GM18909 (cell line): Measurements from ENCODE around the gene CHM.
"Not testable (repeated sequence)": the region's sequence is repeated elsewhere in the genome, so short reads cannot be mapped to it uniquely, and the experiment has no call there.

Source experiments
- ATAC-seq: cut with Tn5 transposase; IDR thresholded peaks from one replicate; pipeline ENCODE4 v1.9.1; 2021; ENCODE audit warnings: mild to moderate bottlenecking; ENCODE audit not compliant: unreplicated experiment, poor library complexity

CHM gene

GRCh38 chrX:86002076-86002896 lies 45.1 kb downstream of the CHM start:
- peak; percentile 52 for ATAC-seq

GRCh38 chrX:85998954-85999353 lies 48.4 kb downstream of the CHM start:
- no peak for ATAC-seq

GRCh38 chrX:85996555-85996954 lies 50.8 kb downstream of the CHM start:
- ATAC-seq, result no peak

- no peak for ATAC-seq
These were observed 51.7 kb downstream of the CHM start for GRCh38 chrX:85995641-85996040.

- no peak for ATAC-seq
These were observed 52.6 kb downstream of the CHM start for GRCh38 chrX:85994797-85995196.

GRCh38 chrX:85994228-85994627 lies 53.1 kb downstream of the CHM start:
- ATAC-seq, result no peak

GRCh38 chrX:85993539-85994197 lies 53.7 kb downstream of the CHM start:
- ATAC-seq, result no peak

GRCh38 chrX:85992811-85993229 lies 54.5 kb downstream of the CHM start:
- ATAC-seq, result no peak

- no peak for ATAC-seq
These were observed 59.0 kb downstream of the CHM start for GRCh38 chrX:85988353-85988752.

- ATAC-seq, result no peak
These were observed 67.1 kb downstream of the CHM start for GRCh38 chrX:85980286-85980685.

- peak; percentile 87 for ATAC-seq
These were observed 70.1 kb downstream of the CHM start for GRCh38 chrX:85977218-85977617.

GRCh38 chrX:85972351-85972750 lies 75.0 kb downstream of the CHM start:
- ATAC-seq, result not testable (repeated sequence)

GRCh38 chrX:85964744-85965143 lies 82.6 kb downstream of the CHM start:
- ATAC-seq, result no peak

- no peak for ATAC-seq
These were observed 83.6 kb downstream of the CHM start for GRCh38 chrX:85963736-85964135.

GRCh38 chrX:85955510-85955909 lies 91.8 kb downstream of the CHM start:
- no peak for ATAC-seq

- ATAC-seq, result not testable (repeated sequence)
These were observed 102.6 kb downstream of the CHM start for GRCh38 chrX:85944751-85945150.

- no peak for ATAC-seq
These were observed 106.1 kb downstream of the CHM start for GRCh38 chrX:85941275-85941674.

GRCh38 chrX:85939942-85940341 lies 107.4 kb downstream of the CHM start:
- ATAC-seq, result not testable (repeated sequence)

- not testable (repeated sequence) for ATAC-seq
These were observed 113.0 kb downstream of the CHM start for GRCh38 chrX:85934399-85934798.

GRCh38 chrX:85930099-85930498 lies 117.3 kb downstream of the CHM start:
- no peak for ATAC-seq

- ATAC-seq, result no peak
These were observed 118.8 kb downstream of the CHM start for GRCh38 chrX:85928606-85929005.

GRCh38 chrX:85927740-85928139 lies 119.6 kb downstream of the CHM start:
- no peak for ATAC-seq
